Mucosa of descending colon (tissue), 3 donors: ENCODE data around the gene RC3H1. TPM values are rescaled to one million over a fixed set of nuclear protein-coding genes. Genes with fewer than 3 reads are reported as not detected.
A peak's percentile ranks its signal among the peaks of the same experiment; 100 is the strongest.

Source experiments
- ATAC-seq: fragments of 200-7000 bp; cut with Tn5 transposase; one replicate; pipeline ENCODE4 v1.9.1; 2020; ENCODE audit warnings: mild to moderate bottlenecking, moderate library complexity
- DNase-seq, 3 donors: peaks; one replicate each; pipeline ENCODE4 v3.0.0-alpha.2; 2020
- H3K36me3 ChIP-seq: fragments of 200-600 bp; one replicate; pipeline ENCODE4 v1.8.0; 2021; ENCODE audit warnings: low read depth, mild to moderate bottlenecking
- H3K4me1 ChIP-seq: fragments of 200-600 bp; one replicate; pipeline ENCODE4 v1.8.0; 2021; ENCODE audit warnings: low read depth, mild to moderate bottlenecking
- H3K4me3 ChIP-seq: fragments of 200-600 bp; one replicate; pipeline ENCODE4 v1.8.0; 2021; ENCODE audit warnings: mild to moderate bottlenecking
- H3K9me3 ChIP-seq: fragments of 200-600 bp; one replicate; pipeline ENCODE4 v1.8.0; 2021; ENCODE audit warnings: mild to moderate bottlenecking
- CTCF ChIP-seq: fragments of 200-600 bp; IDR thresholded peaks from one replicate; pipeline ENCODE4 v1.8.0; 2022; ENCODE audit warnings: antibody characterized with exemption, mild to moderate bottlenecking
- intact Hi-C, 2 donors: fragments of 100-400 bp; cut with DNase I in 1 of 2; cut with micrococcal nuclease in 1 of 2; formaldehyde crosslinking; loops; one replicate each; pipeline versions ENCODE4 v1.11.0 to v1.11.1; 2022; cut with DNase I, micrococcal nuclease
- total RNA-seq, 3 donors: library from RNA; stranded (reverse); fragmentation: NEBNext Ultra II Directional in 2 of 3; extraction: Animal tissue kit (Norgen Biotek cat#: 25700) in 2 of 3; gene quantifications; one replicate each; pipeline versions ENCODE4 v1.2.1 to v1.2.4, GENCODE V29; 2021 to 2023
- donor health status: DM: no; HTN: no; CAD: no; lungs with moderate emphysema.
- donor health status: DM: no; HTN: no; CAD: no.
- donor health status: DM: no; HTN: yes; CAD: no.

The RC3H1 gene
- total RNA-seq, 3 donors from 2014 or later = 38.0 to 51.2 (median 50.1) TPM

GRCh38 chr1:173915596-173915995 lies 106.6 kb downstream of the RC3H1 start:
- ATAC-seq = no peak
- intact Hi-C loops = no loop called here
- H3K4me1 ChIP-seq = no peaks in the 10 kb centered on the region
- no peaks in the 10 kb centered on the region for H3K9me3 ChIP-seq
- H3K4me3 ChIP-seq = no peak overlapping the region
- no peak for DNase-seq
- no peaks in the 10 kb centered on the region for H3K36me3 ChIP-seq
- TF ChIP-seq CTCF = no peak

DNA sequence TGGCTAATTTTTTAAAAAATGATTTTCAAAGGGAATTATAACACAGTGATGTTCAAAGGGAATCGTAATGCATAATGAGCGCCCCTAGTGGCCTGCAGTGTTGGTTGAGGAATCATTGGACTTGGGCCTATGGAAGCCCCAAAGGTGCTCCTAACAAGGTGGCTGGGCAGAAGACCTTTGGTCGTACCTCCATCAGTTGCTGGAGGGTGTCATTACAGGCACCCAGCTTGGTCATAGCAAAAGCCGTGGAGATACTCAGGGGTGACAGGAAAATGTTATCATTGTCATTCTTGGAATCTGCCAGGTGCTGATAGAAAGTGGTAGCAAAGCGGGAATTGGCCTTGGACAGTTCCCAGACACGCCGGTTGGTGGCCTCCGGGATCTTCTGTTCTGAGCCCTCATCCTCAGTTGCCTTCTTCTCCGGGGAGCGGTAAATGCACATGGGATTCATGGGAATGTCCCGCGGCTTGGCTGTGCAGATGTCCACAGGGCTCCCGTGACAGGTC lies 107.7 kb downstream of the RC3H1 start:
- intact Hi-C loops = no loop called here
- no peak overlapping the region for H3K4me3 ChIP-seq
- H3K9me3 ChIP-seq = no peaks in the 10 kb centered on the region
- DNase-seq (peak in 2 of 3 donors; percentile 37 to 69), ATAC-seq (peak; percentile 71)
- H3K4me1 ChIP-seq = no peaks in the 10 kb centered on the region
- no peak for TF ChIP-seq CTCF
- H3K36me3 ChIP-seq = no peaks in the 10 kb centered on the region

DNA sequence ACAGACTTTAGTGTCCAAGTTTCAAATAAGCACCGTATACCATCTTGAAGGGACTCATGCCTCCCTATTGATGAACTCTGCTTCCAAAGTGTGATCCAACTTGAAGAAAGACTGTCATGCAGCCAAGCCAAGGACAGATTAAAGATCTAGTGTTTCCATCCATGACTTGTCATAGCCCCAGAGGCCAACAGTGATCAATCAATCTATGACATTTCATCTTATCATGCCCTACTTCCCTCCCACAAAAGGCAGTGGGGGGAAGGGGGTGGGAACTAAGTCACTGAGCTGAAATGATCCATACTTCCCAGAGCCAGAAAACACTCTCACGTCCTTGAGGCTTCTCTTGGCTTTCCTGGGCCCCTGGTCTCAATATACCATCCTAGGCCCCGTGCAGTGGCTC lies 109.0 kb downstream of the RC3H1 start:
- intact Hi-C loops = no loop called here
- no peak for TF ChIP-seq CTCF
- DNase-seq (no peak), ATAC-seq (no peak)
- H3K4me3 ChIP-seq = no peak overlapping the region
- no peaks in the 10 kb centered on the region for H3K4me1 ChIP-seq
- H3K36me3 ChIP-seq = no peaks in the 10 kb centered on the region
- H3K9me3 ChIP-seq = no peaks in the 10 kb centered on the region

GRCh38 chr1:173903827-173904531 lies 118.2 kb downstream of the RC3H1 start:
- Histone ChIP-seq H3K9me3 (no peaks in the 10 kb centered on the region), H3K4me3 (no peak overlapping the region), H3K36me3 (no peaks in the 10 kb centered on the region), H3K4me1 (no peaks in the 10 kb centered on the region)
- TF ChIP-seq CTCF = no peak
- intact Hi-C loops = no loop called here
- ATAC-seq (no peak), DNase-seq (no peak)

- no peak for TF ChIP-seq CTCF
- intact Hi-C loops = no loop called here
These were observed 121.2 kb downstream of the RC3H1 start for GRCh38 chr1:173900992-173901391.

More at GRCh38 chr1:173900992-173901391, 121.2 kb downstream of the RC3H1 start:
- Histone ChIP-seq H3K9me3 (no peaks in the 10 kb centered on the region), H3K4me1 (no peaks in the 10 kb centered on the region), H3K36me3 (no peaks in the 10 kb centered on the region), H3K4me3 (no peak overlapping the region)
- DNase-seq (no peak), ATAC-seq (no peak)
